ENCODE measurements around the gene TDRD9. TPM values are rescaled to one million over a fixed set of nuclear protein-coding genes. Genes with fewer than 3 reads are reported as not detected.

Gene TDRD9
- total RNA-seq, 1 donor: 2.5 TPM

GRCh38 chr14:104072586-104072985 is 144.3 kb downstream of the TDRD9 start:
- no peak overlapping the region for H3K4me3 ChIP-seq (ENCODE audit: low read length)
- H3K9me3 ChIP-seq (ENCODE audit: low read depth, low read length): no peaks in the 10 kb centered on the region
- H3K4me1 ChIP-seq (ENCODE audit: insufficient read depth, low read length): no peaks in the 10 kb centered on the region
- no peaks in the 10 kb centered on the region for H3K27me3 ChIP-seq (ENCODE audit: insufficient read depth, low read length)

GRCh38 chr14:104073764-104074163 is 145.5 kb downstream of the TDRD9 start:
- no peak overlapping the region for H3K4me3 ChIP-seq (ENCODE audit: low read length)
- no peaks in the 10 kb centered on the region for H3K27me3 ChIP-seq (ENCODE audit: insufficient read depth, low read length)
- no peaks in the 10 kb centered on the region for H3K9me3 ChIP-seq (ENCODE audit: low read depth, low read length)

GRCh38 chr14:104075530-104076151 is 147.4 kb downstream of the TDRD9 start:
- Histone ChIP-seq H3K27me3 (ENCODE audit: insufficient read depth, low read length) (no peaks in the 10 kb centered on the region), H3K9me3 (ENCODE audit: low read depth, low read length) (no peaks in the 10 kb centered on the region), H3K4me3 (ENCODE audit: low read length) (no peak overlapping the region), H3K4me1 (ENCODE audit: insufficient read depth, low read length) (peaks cover 6% of the 10 kb centered on the region)

More at GRCh38 chr14:104073764-104074163, 145.5 kb downstream of the TDRD9 start:
- peaks cover 6% of the 10 kb centered on the region for H3K4me1 ChIP-seq (ENCODE audit: insufficient read depth, low read length)

- Histone ChIP-seq H3K4me1 (ENCODE audit: insufficient read depth, low read length) (peaks cover 6% of the 10 kb centered on the region), H3K4me3 (ENCODE audit: low read length) (no peak overlapping the region), H3K27me3 (ENCODE audit: insufficient read depth, low read length) (no peaks in the 10 kb centered on the region), H3K9me3 (ENCODE audit: low read depth, low read length) (no peaks in the 10 kb centered on the region)
These were observed 148.5 kb downstream of the TDRD9 start for GRCh38 chr14:104076743-104077142.

- Histone ChIP-seq H3K9me3 (ENCODE audit: low read depth, low read length) (no peaks in the 10 kb centered on the region), H3K4me3 (ENCODE audit: low read length) (no peak overlapping the region), H3K4me1 (ENCODE audit: insufficient read depth, low read length) (peaks cover 6% of the 10 kb centered on the region), H3K27me3 (ENCODE audit: insufficient read depth, low read length) (no peaks in the 10 kb centered on the region)
These were observed 149.8 kb downstream of the TDRD9 start for GRCh38 chr14:104078031-104078455.

GRCh38 chr14:104080376-104081260 is 152.4 kb downstream of the TDRD9 start:
- Histone ChIP-seq H3K4me3 (ENCODE audit: low read length) (no peak overlapping the region), H3K4me1 (ENCODE audit: insufficient read depth, low read length) (peaks cover 6% of the 10 kb centered on the region), H3K9me3 (ENCODE audit: low read depth, low read length) (no peaks in the 10 kb centered on the region), H3K27me3 (ENCODE audit: insufficient read depth, low read length) (no peaks in the 10 kb centered on the region)

GRCh38 chr14:104081261-104081835 is 153.1 kb downstream of the TDRD9 start:
- Histone ChIP-seq H3K9me3 (ENCODE audit: low read depth, low read length) (no peaks in the 10 kb centered on the region), H3K4me1 (ENCODE audit: insufficient read depth, low read length) (peaks cover 6% of the 10 kb centered on the region), H3K4me3 (ENCODE audit: low read length) (no peak overlapping the region), H3K27me3 (ENCODE audit: insufficient read depth, low read length) (peaks cover 3% of the 10 kb centered on the region)

- H3K27me3 ChIP-seq (ENCODE audit: insufficient read depth, low read length): peaks cover 3% of the 10 kb centered on the region
- H3K4me1 ChIP-seq (ENCODE audit: insufficient read depth, low read length): peaks cover 6% of the 10 kb centered on the region
- no peak overlapping the region for H3K4me3 ChIP-seq (ENCODE audit: low read length)
- H3K9me3 ChIP-seq (ENCODE audit: low read depth, low read length): no peaks in the 10 kb centered on the region
These were observed 153.8 kb downstream of the TDRD9 start for GRCh38 chr14:104081951-104082464.

GRCh38 chr14:104082807-104083206 is 154.6 kb downstream of the TDRD9 start:
- peaks cover 5% of the 10 kb centered on the region for H3K4me1 ChIP-seq (ENCODE audit: insufficient read depth, low read length)
- H3K9me3 ChIP-seq (ENCODE audit: low read depth, low read length): no peaks in the 10 kb centered on the region
- peaks cover 3% of the 10 kb centered on the region for H3K27me3 ChIP-seq (ENCODE audit: insufficient read depth, low read length)
- H3K4me3 ChIP-seq (ENCODE audit: low read length): no peak overlapping the region

- Histone ChIP-seq H3K9me3 (ENCODE audit: low read depth, low read length) (no peaks in the 10 kb centered on the region), H3K4me1 (ENCODE audit: insufficient read depth, low read length) (no peaks in the 10 kb centered on the region), H3K27me3 (ENCODE audit: insufficient read depth, low read length) (peaks cover 3% of the 10 kb centered on the region), H3K4me3 (ENCODE audit: low read length) (no peak overlapping the region)
These were observed 156.2 kb downstream of the TDRD9 start for GRCh38 chr14:104084251-104085002.

- H3K27me3 ChIP-seq (ENCODE audit: insufficient read depth, low read length): peaks cover 3% of the 10 kb centered on the region
- no peaks in the 10 kb centered on the region for H3K9me3 ChIP-seq (ENCODE audit: low read depth, low read length)
- no peaks in the 10 kb centered on the region for H3K4me1 ChIP-seq (ENCODE audit: insufficient read depth, low read length)
- H3K4me3 ChIP-seq (ENCODE audit: low read length): no peak within 1 kb of the TSS
These were observed 157.0 kb downstream of the TDRD9 start, which contains the start of gene ASPG for GRCh38 chr14:104085032-104085888. Gene ASPG, plus strand, starts transcription at chr14:104085700. Its CDS starts 71 bp downstream, at chr14:104085771.

- H3K9me3 ChIP-seq (ENCODE audit: low read depth, low read length): no peaks in the 10 kb centered on the region
- no peak overlapping the region for H3K4me3 ChIP-seq (ENCODE audit: low read length)
- peaks cover 3% of the 10 kb centered on the region for H3K27me3 ChIP-seq (ENCODE audit: insufficient read depth, low read length)
- H3K4me1 ChIP-seq (ENCODE audit: insufficient read depth, low read length): no peaks in the 10 kb centered on the region
These were observed 157.6 kb downstream of the TDRD9 start for GRCh38 chr14:104085889-104086201.

GRCh38 chr14:104086210-104086660 is 158.0 kb downstream of the TDRD9 start:
- H3K4me1 ChIP-seq (ENCODE audit: insufficient read depth, low read length): no peaks in the 10 kb centered on the region
- H3K9me3 ChIP-seq (ENCODE audit: low read depth, low read length): no peaks in the 10 kb centered on the region
- H3K27me3 ChIP-seq (ENCODE audit: insufficient read depth, low read length): peaks cover 3% of the 10 kb centered on the region
- H3K4me3 ChIP-seq (ENCODE audit: low read length): no peak overlapping the region

All from mononuclear cell (primary cell).